Stimulated activated CD8-positive, alpha-beta memory T cell treated with anti-CD3 and anti-CD28 coated beads, Interleukin-4, amount 100 ng/mL, for 1 hour (primary cell): ENCODE measurements around the gene DOK7.

ENCODE experiments used
- DNase-seq, 2 donors: peaks; one replicate each; pipeline ENCODE4 v3.0.0-alpha.2; 2020; ENCODE audit warnings: low read depth in 2 of 2, low spot score in 1 of 2

Gene DOK7

GRCh38 chr4:3427134-3427476 is 36.0 kb upstream of the DOK7 start:
- no peak for DNase-seq

DNA sequence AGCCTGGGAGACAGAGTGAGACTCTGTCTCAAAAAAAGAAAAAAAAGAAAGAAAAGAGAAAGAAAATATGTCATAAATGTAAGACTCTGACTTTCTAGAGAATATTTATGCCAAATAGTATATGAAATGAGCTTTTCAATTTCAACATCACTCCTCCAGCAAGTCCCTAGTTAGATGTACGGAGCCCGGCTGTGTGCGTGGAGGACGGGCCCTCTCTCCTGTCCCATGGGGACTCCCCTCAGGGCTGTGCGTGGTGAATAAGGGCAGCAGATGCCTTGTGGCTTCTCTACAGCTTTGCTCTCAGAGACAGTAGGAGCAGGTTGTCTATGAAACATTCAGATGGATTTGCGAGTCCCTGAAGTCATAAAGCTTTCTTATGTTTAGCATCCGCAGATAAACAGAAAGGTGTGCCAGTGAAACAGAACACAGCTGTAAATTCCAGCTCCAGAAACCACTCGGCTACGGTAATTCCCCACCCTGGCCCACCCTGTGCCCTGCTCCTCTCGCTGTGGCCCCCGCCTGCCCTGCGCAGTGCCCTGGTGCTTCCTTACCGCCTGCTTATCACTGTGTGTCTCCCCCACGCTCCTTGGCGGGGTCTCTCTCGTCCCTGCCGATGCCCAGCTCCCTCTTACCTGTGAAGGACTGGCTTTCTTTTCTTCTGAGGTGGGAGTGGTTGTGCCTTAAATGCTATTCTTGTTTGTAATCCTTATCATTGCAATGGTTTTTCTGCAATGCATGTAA is 35.2 kb upstream of the DOK7 start:
- DNase-seq: no peak

DNA sequence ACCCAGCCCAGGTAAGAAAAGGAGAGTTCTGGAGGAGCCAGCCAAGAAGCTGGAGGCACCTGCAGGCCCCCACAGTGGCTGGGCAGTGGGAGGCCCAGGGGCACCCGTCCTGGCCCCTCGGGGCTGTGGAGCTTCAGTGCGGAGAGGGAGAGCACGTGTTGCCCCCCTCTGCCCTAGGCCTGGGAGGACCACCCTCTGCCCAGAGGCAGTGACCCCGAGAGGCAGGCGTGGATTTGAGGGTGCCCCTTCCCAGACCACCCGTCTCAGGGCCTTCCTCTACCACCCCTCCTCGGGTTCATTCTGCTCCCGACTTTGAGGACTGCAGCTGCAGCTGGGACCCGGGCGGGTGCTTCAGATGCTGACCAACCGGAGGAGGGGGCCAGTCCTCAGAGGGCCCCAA is 33.5 kb upstream of the DOK7 start:
- DNase-seq: no peak

GRCh38 chr4:3430524-3430923 is 32.6 kb upstream of the DOK7 start:
- no peak for DNase-seq

DNA sequence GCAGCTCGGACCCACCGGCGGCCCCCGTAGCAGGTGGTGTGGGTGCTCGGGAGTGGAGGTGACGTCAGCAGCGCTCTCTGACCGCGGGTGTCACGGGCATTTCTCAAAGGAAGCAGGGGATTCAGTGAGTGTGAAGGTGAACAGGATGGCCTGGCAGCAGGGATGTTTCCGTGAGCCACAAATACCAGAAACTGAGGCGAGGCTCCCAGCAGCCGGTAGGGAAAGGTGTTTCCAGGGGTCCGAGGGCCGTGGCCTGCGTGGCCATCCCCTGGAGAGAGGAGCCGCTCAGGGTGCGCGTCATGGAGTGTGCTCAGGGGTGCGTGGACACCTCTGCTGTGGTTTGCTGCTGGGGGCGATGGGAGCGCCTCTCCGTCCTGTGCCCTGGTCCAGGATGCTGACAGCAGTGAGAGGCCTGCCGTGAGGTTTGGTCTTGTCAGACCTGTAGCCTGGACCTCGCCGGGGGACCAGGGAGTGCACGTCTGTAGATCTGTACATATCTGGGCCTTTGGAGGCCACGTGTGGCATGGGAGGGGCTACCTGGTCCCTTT is 31.6 kb upstream of the DOK7 start:
- no peak for DNase-seq

DNA sequence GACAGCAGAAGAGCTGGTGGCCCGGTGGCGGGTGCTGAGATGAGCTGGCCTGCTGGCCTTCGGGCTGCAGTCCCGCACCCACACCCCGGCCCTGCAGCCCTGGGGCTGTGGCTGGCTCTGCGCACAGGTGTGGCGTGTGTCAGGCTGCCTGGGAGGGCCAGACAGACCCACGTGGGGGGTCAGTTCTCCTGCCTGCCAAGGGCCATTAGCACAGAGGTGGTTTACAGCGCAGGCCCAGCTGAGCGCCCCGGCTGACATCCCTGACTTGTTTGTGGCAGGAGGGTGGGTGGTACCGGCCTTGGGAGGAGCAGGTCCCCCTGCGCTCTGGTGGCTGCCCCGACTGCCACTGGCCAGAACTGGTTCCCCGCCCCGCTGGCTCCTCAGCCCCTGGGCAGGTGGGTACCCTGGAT is 30.7 kb upstream of the DOK7 start:
- DNase-seq: no peak

GRCh38 chr4:3433138-3433869 is 29.8 kb upstream of the DOK7 start:
- DNase-seq: no peak

DNA sequence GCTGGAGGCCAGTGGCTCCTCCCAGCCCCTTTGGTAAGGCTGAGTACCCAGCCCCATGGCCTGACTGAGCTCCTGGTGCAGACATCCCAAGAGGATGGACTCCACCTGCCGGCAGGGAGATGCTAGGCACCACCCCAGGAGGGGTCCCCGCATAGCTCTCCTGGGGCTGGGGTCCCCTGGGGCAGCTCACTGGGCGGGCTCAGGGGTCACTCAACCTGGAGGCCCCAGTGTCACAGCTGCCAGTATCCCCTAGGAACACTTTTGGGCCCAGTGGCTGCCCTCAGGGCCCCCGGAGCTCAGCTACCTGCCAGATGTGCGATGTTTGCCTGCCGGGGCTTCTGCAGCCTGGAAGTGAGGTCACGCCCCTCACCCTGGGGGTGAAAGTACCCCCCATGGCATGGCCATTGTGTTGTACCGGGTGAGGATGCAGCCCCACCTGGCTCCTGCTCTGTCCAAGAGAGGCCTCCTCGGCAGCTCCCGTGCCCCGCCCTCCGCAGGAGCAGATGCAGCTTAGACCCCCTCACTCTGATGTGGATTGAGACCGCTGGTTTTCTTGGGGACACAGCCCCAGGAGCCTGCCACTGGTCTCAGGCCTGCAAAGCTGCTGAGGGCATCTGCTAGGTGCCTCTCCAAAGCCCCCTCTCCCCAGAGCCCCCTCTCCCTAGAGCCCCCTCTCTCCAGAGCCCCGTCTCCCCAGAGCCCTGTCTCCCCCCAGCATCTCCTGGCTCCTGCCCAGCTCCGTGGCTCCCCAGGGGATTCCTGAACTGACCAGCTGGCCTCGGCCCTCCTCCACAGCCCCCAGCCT is 28.0 kb upstream of the DOK7 start:
- DNase-seq: no peak

- DNase-seq: no peak
Measured at GRCh38 chr4:3435686-3435956, 27.5 kb upstream of the DOK7 start.

GRCh38 chr4:3436048-3436797 is 26.9 kb upstream of the DOK7 start:
- no peak for DNase-seq

DNA sequence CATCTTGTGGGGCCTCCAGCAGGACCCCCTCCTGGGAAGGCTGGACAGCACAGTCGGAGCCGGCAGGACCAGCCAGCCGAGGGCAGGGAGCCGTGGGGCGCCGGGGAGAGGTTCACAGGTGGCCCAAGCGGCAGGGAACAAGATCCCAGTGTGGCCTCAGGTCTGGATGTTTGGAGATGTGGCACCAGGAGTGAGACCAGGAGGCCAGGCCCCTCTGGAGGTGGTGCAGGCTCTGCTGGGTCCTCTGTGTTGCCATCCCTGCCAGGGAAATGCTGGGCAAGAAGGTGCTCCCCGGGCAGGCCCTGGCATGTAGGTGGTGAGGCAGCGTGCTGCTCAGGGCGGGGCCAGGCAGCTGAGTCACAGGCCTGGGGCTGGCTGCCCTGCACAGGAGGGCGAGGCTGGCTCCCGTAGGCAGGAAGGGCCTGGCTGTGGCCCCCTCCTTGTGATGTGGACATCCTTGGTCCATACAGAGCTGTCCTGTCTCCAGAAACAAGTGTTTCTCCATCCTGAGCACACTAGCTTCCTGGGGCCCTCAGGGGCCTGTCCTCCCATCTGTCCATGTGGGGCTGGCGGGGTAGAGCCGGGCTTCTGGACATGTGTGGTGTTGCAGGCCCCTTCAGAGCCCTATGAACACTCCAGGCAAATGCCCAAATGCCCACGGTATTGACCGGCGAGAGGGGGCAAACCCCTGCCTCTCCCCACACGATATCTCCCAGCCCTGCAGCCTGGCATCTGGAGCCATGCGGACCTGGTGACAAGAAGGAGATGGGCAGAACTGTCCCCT is 26.1 kb upstream of the DOK7 start:
- DNase-seq: no peak

DNA sequence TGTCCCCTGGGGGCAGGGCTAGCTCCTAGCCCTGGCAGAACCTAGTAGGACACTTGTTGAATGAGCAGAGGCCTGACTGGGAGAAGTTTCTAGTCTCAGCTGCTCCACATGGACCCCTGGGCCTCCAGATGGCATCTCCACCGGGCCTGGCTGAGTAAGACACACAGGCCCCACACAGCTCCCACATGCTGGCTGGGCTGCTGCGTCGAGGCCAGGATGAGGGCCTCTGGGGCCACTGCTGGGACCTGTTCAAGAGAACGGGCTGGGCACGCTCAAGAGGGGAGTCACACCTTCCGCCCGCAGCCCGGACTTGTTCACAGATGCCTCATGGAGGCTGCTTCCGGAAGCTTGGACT is 25.5 kb upstream of the DOK7 start:
- no peak for DNase-seq

- no peak for DNase-seq
Measured at GRCh38 chr4:3437998-3438846, 24.9 kb upstream of the DOK7 start.

DNA sequence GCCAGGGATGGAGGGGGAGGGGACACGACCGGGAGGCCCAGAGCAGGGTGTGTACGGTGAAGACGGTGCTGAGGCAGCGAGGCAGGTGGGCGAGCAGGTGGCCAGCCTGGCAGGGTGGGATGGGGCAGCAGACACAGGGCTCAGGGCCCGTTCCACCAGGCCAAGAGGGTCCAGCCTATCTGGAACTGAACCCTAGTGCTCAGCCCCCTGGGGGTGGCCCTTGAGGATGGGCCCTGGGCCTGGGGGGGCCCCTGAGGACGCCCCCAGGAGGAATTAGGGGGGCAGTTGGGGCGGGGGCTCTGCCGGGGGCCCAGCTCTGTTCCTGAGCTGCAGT is 24.3 kb upstream of the DOK7 start:
- no peak for DNase-seq

DNA sequence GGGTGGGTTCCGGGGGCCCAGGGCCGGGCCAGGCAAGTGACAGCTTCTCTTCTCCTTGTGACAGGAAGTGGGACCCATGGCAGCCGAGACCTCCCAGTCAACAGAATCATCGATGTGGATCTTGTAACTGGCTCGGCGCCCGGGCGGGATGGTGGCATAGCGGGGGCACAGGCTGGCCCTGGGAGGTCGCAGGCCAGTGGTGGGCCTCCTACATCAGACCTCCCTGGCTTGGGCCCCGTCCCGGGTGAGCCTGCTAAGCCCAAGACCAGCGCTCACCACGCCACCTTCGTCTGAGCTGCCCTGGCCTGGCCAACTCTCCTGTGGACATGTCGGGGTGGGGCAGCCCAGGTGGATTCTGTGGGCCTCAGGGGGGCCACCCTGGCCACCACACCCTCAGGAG is 23.7 kb upstream of the DOK7 start:
- DNase-seq: no peak

DNA sequence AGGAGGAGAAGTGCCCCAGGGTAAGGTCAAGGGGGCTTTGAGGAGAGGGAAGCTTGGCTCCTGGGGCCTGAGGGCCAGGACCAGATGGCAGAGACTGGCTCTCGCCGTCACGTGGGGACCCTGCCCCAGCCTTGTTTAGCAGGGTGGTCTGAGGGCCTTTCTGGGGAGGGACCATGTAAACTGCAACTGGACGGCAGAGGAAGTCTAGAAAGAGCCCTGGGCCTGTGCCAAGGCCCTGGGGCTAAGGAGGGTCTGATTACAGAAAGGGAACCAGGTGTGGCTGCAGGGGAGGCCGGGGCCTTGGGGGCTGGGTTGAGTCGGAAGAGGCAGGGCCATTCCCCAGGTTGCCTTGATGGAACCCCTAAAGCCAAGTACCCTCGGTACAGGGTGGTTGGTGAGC is 23.1 kb upstream of the DOK7 start:
- DNase-seq: no peak

GRCh38 chr4:3440979-3441500 is 22.1 kb upstream of the DOK7 start:
- no peak for DNase-seq

- no peak for DNase-seq
Measured at GRCh38 chr4:3441501-3442459, 21.3 kb upstream of the DOK7 start, which contains the start of gene HGFAC. Gene HGFAC (plus strand): TSS chr4:3441968. CDS start chr4:3442002, 34 bp downstream.
